MV-4-11 (cell line): ENCODE measurements around the gene CPEB2.

ENCODE experiments used
- DNase-seq: peaks from one replicate; lab custom pipeline; 2025; lab: John Stamatoyannopoulos, UW

The CPEB2 gene

GRCh38 chr4:15118292-15118691 lies 116.0 kb downstream of the CPEB2 start:
- no peak for DNase-seq
